ENCODE results near the gene F2R. TPM values are rescaled to one million over a fixed set of nuclear protein-coding genes. Genes with fewer than 3 reads are reported as not detected.

The F2R gene
- total and polyA plus RNA-seq, 2 experiments from 2014 or later: 15.0 to 26.0 TPM

DNA sequence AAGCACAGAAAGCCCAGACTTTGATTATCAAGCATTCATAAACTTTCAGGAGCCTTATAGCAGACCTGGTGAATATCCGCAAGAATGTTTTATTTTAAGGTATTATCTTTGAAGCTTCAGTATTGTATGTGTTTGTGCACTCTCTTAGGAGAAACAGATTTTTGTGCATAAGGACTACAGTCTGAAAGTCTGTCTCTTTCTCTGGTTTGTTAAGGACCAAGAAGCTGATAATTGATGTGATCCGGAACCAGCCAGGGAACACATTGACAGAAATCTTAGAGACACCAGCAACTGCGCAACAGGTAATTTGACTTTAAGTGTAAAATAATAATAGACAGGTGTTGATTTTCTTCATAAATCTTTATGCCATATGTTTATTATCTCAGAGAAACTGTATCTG lies 22.8 kb upstream of the F2R start:
- no peaks in the 10 kb centered on the region for H3K4me1 ChIP-seq (ENCODE audit: insufficient read depth)
- no peaks in the 10 kb centered on the region for H3K9me3 Mint-ChIP-seq
- no peaks in the 10 kb centered on the region for H3K4me1 Mint-ChIP-seq
- no peaks in the 10 kb centered on the region for H3K27me3 Mint-ChIP-seq (ENCODE audit: insufficient read depth, low read depth, poor library complexity)
- H3F3A ChIP-seq (replicated peaks; ENCODE audit: low read depth): no peaks in the 10 kb centered on the region
- no peak overlapping the region for H2AFZ ChIP-seq
- H3K4me3 ChIP-seq: no peak overlapping the region
- ATAC-seq: no peak
- TF ChIP-seq, protein P1, sequence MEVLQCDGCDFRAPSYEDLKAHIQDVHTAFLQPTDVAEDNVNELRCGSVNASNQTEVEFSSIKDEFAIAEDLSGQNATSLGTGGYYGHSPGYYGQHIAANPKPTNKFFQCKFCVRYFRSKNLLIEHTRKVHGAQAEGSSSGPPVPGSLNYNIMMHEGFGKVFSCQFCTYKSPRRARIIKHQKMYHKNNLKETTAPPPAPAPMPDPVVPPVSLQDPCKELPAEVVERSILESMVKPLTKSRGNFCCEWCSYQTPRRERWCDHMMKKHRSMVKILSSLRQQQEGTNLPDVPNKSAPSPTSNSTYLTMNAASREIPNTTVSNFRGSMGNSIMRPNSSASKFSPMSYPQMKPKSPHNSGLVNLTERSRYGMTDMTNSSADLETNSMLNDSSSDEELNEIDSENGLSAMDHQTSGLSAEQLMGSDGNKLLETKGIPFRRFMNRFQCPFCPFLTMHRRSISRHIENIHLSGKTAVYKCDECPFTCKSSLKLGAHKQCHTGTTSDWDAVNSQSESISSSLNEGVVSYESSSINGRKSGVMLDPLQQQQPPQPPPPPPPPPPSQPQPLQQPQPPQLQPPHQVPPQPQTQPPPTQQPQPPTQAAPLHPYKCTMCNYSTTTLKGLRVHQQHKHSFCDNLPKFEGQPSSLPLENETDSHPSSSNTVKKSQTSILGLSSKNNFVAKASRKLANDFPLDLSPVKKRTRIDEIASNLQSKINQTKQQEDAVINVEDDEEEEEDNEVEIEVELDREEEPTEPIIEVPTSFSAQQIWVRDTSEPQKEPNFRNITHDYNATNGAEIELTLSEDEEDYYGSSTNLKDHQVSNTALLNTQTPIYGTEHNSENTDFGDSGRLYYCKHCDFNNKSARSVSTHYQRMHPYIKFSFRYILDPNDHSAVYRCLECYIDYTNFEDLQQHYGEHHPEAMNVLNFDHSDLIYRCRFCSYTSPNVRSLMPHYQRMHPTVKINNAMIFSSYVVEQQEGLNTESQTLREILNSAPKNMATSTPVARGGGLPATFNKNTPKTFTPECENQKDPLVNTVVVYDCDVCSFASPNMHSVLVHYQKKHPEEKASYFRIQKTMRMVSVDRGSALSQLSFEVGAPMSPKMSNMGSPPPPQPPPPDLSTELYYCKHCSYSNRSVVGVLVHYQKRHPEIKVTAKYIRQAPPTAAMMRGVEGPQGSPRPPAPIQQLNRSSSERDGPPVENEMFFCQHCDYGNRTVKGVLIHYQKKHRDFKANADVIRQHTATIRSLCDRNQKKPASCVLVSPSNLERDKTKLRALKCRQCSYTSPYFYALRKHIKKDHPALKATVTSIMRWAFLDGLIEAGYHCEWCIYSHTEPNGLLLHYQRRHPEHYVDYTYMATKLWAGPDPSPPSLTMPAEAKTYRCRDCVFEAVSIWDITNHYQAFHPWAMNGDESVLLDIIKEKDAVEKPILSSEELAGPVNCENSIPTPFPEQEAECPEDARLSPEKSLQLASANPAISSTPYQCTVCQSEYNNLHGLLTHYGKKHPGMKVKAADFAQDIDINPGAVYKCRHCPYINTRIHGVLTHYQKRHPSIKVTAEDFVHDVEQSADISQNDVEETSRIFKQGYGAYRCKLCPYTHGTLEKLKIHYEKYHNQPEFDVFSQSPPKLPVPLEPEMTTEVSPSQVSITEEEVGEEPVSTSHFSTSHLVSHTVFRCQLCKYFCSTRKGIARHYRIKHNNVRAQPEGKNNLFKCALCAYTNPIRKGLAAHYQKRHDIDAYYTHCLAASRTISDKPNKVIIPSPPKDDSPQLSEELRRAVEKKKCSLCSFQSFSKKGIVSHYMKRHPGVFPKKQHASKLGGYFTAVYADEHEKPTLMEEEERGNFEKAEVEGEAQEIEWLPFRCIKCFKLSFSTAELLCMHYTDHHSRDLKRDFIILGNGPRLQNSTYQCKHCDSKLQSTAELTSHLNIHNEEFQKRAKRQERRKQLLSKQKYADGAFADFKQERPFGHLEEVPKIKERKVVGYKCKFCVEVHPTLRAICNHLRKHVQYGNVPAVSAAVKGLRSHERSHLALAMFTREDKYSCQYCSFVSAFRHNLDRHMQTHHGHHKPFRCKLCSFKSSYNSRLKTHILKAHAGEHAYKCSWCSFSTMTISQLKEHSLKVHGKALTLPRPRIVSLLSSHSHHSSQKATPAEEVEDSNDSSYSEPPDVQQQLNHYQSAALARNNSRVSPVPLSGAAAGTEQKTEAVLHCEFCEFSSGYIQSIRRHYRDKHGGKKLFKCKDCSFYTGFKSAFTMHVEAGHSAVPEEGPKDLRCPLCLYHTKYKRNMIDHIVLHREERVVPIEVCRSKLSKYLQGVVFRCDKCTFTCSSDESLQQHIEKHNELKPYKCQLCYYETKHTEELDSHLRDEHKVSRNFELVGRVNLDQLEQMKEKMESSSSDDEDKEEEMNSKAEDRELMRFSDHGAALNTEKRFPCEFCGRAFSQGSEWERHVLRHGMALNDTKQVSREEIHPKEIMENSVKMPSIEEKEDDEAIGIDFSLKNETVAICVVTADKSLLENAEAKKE (CRISPR knock-in tag; IDR thresholded peaks at IDR 0.05): no peak
- H3K4me3 Mint-ChIP-seq: no peak overlapping the region
- no peaks in the 10 kb centered on the region for H3K36me3 ChIP-seq (ENCODE audit: insufficient read depth)
- H3K79me2 ChIP-seq (replicated peaks; ENCODE audit: insufficient read depth): no peaks in the 10 kb centered on the region
- no peak overlapping the region for H3K4me2 ChIP-seq
- H3K27ac Mint-ChIP-seq: no peak overlapping the region
- DNase-seq (ENCODE audit: low spot score): no peak
- no peaks in the 10 kb centered on the region for H3K27me3 ChIP-seq (ENCODE audit: insufficient read depth)
- H4K20me1 ChIP-seq (replicated peaks; ENCODE audit: insufficient read depth): no peaks in the 10 kb centered on the region; the same call in 1 of the 2 replicates
- no peak overlapping the region for H3K27ac ChIP-seq (ENCODE audit: low read depth)
- no peaks in the 10 kb centered on the region for H3K9me2 ChIP-seq (ENCODE audit: insufficient read depth)
- peaks cover 8% of the 10 kb centered on the region; the same call in 2 of the 3 replicates for H3K36me3 Mint-ChIP-seq (ENCODE audit: low read depth)

DNA sequence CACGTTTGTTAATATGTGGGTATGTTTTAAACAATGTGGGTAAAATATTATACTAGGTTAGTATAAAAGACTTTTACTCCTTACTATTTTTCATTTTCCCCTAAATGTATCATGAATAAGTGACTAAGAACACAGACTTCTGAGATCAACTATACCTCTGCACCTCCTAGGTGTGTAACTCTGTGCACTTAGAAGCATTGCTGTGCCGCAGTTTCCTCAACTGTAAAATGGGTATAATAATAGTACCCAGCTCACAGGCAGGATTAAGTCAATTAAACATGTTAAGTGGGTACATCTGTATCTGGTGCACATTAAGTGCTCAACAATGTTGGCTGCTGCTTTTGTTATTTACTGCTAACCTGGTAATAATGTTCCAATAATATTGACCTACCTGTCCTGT lies 21.6 kb upstream of the F2R start:
- no peak overlapping the region for H3K4me2 ChIP-seq
- H3K27ac ChIP-seq (ENCODE audit: low read depth): no peak overlapping the region
- ATAC-seq (no peak), DNase-seq (ENCODE audit: low spot score) (no peak)
- no peaks in the 10 kb centered on the region; the same call in none of the 2 replicates for H4K20me1 ChIP-seq (replicated peaks; ENCODE audit: insufficient read depth)
- H3K4me3 Mint-ChIP-seq: no peak overlapping the region
- no peak overlapping the region for H2AFZ ChIP-seq
- no peak overlapping the region for H3K4me3 ChIP-seq
- H3K27me3 Mint-ChIP-seq (ENCODE audit: insufficient read depth, low read depth, poor library complexity): no peaks in the 10 kb centered on the region
- H3K4me1 Mint-ChIP-seq: no peaks in the 10 kb centered on the region
- H3K9me2 ChIP-seq (ENCODE audit: insufficient read depth): no peaks in the 10 kb centered on the region
- no peaks in the 10 kb centered on the region for H3K27me3 ChIP-seq (ENCODE audit: insufficient read depth)
- H3F3A ChIP-seq (replicated peaks; ENCODE audit: low read depth): no peaks in the 10 kb centered on the region
- no peak overlapping the region for H3K27ac Mint-ChIP-seq
- H3K36me3 Mint-ChIP-seq (ENCODE audit: low read depth): peaks cover 8% of the 10 kb centered on the region; the same call in 2 of the 3 replicates
- H3K4me1 ChIP-seq (ENCODE audit: insufficient read depth): no peaks in the 10 kb centered on the region
- no peaks in the 10 kb centered on the region for H3K36me3 ChIP-seq (ENCODE audit: insufficient read depth)
- H3K9me3 Mint-ChIP-seq: no peaks in the 10 kb centered on the region
- H3K79me2 ChIP-seq (replicated peaks; ENCODE audit: insufficient read depth): no peaks in the 10 kb centered on the region
- TF ChIP-seq ZNF331 (CRISPR knock-in tag; IDR thresholded peaks at IDR 0.05; ENCODE audit: low read depth) (no peak), CREB1 (CRISPR knock-in tag; IDR thresholded peaks at IDR 0.05; ENCODE audit: low read depth) (no peak), EZH2phosphoT487 (IDR thresholded peaks at IDR 0.05; ENCODE audit: unreplicated experiment) (no peak), STAT1 (IDR thresholded peaks at IDR 0.05; ENCODE audit: unreplicated experiment) (no peak), ZNF114 (CRISPR knock-in tag; IDR thresholded peaks at IDR 0.05) (no peak), JUNB (IDR thresholded peaks at IDR 0.05; ENCODE audit: unreplicated experiment) (no peak)
- TF ChIP-seq, protein P2, sequence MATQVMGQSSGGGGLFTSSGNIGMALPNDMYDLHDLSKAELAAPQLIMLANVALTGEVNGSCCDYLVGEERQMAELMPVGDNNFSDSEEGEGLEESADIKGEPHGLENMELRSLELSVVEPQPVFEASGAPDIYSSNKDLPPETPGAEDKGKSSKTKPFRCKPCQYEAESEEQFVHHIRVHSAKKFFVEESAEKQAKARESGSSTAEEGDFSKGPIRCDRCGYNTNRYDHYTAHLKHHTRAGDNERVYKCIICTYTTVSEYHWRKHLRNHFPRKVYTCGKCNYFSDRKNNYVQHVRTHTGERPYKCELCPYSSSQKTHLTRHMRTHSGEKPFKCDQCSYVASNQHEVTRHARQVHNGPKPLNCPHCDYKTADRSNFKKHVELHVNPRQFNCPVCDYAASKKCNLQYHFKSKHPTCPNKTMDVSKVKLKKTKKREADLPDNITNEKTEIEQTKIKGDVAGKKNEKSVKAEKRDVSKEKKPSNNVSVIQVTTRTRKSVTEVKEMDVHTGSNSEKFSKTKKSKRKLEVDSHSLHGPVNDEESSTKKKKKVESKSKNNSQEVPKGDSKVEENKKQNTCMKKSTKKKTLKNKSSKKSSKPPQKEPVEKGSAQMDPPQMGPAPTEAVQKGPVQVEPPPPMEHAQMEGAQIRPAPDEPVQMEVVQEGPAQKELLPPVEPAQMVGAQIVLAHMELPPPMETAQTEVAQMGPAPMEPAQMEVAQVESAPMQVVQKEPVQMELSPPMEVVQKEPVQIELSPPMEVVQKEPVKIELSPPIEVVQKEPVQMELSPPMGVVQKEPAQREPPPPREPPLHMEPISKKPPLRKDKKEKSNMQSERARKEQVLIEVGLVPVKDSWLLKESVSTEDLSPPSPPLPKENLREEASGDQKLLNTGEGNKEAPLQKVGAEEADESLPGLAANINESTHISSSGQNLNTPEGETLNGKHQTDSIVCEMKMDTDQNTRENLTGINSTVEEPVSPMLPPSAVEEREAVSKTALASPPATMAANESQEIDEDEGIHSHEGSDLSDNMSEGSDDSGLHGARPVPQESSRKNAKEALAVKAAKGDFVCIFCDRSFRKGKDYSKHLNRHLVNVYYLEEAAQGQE (IDR thresholded peaks at IDR 0.05; ENCODE audit: unreplicated experiment): no peak
- TF ChIP-seq, protein P3, sequence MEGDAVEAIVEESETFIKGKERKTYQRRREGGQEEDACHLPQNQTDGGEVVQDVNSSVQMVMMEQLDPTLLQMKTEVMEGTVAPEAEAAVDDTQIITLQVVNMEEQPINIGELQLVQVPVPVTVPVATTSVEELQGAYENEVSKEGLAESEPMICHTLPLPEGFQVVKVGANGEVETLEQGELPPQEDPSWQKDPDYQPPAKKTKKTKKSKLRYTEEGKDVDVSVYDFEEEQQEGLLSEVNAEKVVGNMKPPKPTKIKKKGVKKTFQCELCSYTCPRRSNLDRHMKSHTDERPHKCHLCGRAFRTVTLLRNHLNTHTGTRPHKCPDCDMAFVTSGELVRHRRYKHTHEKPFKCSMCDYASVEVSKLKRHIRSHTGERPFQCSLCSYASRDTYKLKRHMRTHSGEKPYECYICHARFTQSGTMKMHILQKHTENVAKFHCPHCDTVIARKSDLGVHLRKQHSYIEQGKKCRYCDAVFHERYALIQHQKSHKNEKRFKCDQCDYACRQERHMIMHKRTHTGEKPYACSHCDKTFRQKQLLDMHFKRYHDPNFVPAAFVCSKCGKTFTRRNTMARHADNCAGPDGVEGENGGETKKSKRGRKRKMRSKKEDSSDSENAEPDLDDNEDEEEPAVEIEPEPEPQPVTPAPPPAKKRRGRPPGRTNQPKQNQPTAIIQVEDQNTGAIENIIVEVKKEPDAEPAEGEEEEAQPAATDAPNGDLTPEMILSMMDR (conservative IDR thresholded peaks at IDR 0.05; ENCODE audit: low read depth in 2 of 2): no peak
- TF ChIP-seq, protein P4, sequence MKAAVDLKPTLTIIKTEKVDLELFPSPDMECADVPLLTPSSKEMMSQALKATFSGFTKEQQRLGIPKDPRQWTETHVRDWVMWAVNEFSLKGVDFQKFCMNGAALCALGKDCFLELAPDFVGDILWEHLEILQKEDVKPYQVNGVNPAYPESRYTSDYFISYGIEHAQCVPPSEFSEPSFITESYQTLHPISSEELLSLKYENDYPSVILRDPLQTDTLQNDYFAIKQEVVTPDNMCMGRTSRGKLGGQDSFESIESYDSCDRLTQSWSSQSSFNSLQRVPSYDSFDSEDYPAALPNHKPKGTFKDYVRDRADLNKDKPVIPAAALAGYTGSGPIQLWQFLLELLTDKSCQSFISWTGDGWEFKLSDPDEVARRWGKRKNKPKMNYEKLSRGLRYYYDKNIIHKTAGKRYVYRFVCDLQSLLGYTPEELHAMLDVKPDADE (IDR thresholded peaks at IDR 0.05): no peak
